ENCODE results near the gene LPAR1.

DNA sequence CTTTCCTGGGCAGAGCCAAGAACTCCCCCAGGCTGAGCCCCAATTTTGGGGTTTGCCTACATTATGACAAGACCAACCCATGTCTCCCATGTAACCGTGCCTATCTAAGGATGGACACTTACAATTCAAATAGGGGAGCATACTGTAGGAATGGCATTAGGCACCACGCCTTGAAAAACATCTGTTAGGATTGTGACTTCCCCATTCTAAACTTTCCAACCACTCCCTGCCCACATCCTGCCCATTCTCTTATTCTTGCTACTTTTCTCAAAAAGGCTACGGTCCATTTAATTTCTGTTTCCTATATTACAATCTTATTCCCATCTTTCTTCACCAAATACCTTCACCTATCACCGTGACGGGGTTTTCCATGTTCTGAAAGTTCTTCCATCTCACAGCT lies 99.2 kb downstream of the LPAR1 start:
- TF ChIP-seq, protein P1, sequence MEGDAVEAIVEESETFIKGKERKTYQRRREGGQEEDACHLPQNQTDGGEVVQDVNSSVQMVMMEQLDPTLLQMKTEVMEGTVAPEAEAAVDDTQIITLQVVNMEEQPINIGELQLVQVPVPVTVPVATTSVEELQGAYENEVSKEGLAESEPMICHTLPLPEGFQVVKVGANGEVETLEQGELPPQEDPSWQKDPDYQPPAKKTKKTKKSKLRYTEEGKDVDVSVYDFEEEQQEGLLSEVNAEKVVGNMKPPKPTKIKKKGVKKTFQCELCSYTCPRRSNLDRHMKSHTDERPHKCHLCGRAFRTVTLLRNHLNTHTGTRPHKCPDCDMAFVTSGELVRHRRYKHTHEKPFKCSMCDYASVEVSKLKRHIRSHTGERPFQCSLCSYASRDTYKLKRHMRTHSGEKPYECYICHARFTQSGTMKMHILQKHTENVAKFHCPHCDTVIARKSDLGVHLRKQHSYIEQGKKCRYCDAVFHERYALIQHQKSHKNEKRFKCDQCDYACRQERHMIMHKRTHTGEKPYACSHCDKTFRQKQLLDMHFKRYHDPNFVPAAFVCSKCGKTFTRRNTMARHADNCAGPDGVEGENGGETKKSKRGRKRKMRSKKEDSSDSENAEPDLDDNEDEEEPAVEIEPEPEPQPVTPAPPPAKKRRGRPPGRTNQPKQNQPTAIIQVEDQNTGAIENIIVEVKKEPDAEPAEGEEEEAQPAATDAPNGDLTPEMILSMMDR (conservative IDR thresholded peaks at IDR 0.05): no peak
- TF ChIP-seq ZFX (IDR thresholded peaks at IDR 0.05): no peak
